T-cell (primary cell): Measurements from ENCODE around the gene JAZF1. TPM values are rescaled to one million over a fixed set of nuclear protein-coding genes. Genes with fewer than 3 reads are reported as not detected.

Experiments used
- ATAC-seq, 4 experiments: fragments of 200-7000 bp in 3 of 4; fragments of 150-1000 bp in 1 of 4; cut with Tn5 transposase; replicated peaks in 1 of 4; 1 replicate in 3 of 4; 2 replicates in 1 of 4; pipeline ENCODE4 v1.10.0; 2021; ENCODE audit warnings: moderate library complexity in 3 of 4, mild to moderate bottlenecking in 2 of 4, moderate number of reproducible peaks in 1 of 4
- CTCF ChIA-PET, 2 donors: fragments of 300-600 bp; sonication (Branson Sonifier 250); formaldehyde crosslinking; loops; one replicate each; lab custom pipeline; 2022; ENCODE audit warnings: antibody characterized with exemption in 2 of 2; lab: Charles Lee
- POLR2A ChIA-PET, 2 donors: fragments of 300-600 bp; sonication (Branson Sonifier 250); formaldehyde crosslinking; loops; one replicate each; lab custom pipeline; 2022; ENCODE audit warnings: antibody characterized with exemption in 2 of 2; lab: Charles Lee
- DNase-seq, 35 experiments: peaks; one replicate each; pipeline versions ENCODE4 v3.0.0 to v3.0.0-alpha.2; 2013 to 2023
- H3K27ac ChIP-seq: one replicate; pipeline ENCODE4 v1.5.1; 2013; ENCODE audit warnings: low read length
- H3K27me3 ChIP-seq, 2 experiments: replicated peaks in 1 of 2; 1 replicate in 1 of 2; 2 replicates in 1 of 2; pipeline versions ENCODE4 v1.6.1 to v1.7.0; 2013; ENCODE audit warnings: low read length in 1 of 2, mixed read lengths in 1 of 2; ENCODE audit not compliant: control insufficient read depth in 2 of 2, insufficient read depth in 2 of 2; ENCODE audit errors: extremely low read depth in 1 of 2
- H3K36me3 ChIP-seq, 2 donors: 1 replicate in 1 of 2; 2 replicates in 1 of 2; pipeline versions ENCODE4 v1.6.1 to v1.7.0; 2013; ENCODE audit warnings: low read length in 1 of 2; ENCODE audit not compliant: control insufficient read depth in 2 of 2, insufficient read depth in 1 of 2; ENCODE audit errors: extremely low read depth in 1 of 2
- H3K4me1 ChIP-seq, 2 experiments: 1 replicate in 1 of 2; 2 replicates in 1 of 2; pipeline versions ENCODE4 v1.6.1 to v1.7.0; 2013; ENCODE audit warnings: low read length in 2 of 2, mixed read lengths in 1 of 2; ENCODE audit not compliant: insufficient read depth in 2 of 2, control insufficient read depth in 1 of 2; ENCODE audit errors: extremely low read depth in 1 of 2
- H3K4me3 ChIP-seq, 2 donors: 1 replicate in 1 of 2; 2 replicates in 1 of 2; pipeline versions ENCODE4 v1.5.1 to v1.7.0; 2013; ENCODE audit warnings: mild to moderate bottlenecking in 2 of 2, low read length in 1 of 2, moderate library complexity in 1 of 2; ENCODE audit not compliant: control insufficient read depth in 1 of 2; ENCODE audit errors: extremely low read depth in 1 of 2
- H3K9me3 ChIP-seq: 2 replicates; pipeline ENCODE4 v1.7.0; 2013
- H3K27ac Mint-ChIP-seq, 2 donors: one replicate each; pipeline ENCODE4 v1.8.0; 2020 to 2021; ENCODE audit warnings: mild to moderate bottlenecking in 2 of 2, mixed read lengths in 2 of 2
- H3K27me3 Mint-ChIP-seq, 2 donors: one replicate each; pipeline ENCODE4 v1.8.0; 2021 to 2022; ENCODE audit warnings: mixed read lengths in 2 of 2
- H3K36me3 Mint-ChIP-seq: one replicate; pipeline ENCODE4 v1.8.0; 2021; ENCODE audit warnings: mixed read lengths
- H3K4me1 Mint-ChIP-seq, 3 donors: one replicate each; pipeline ENCODE4 v1.8.0; 2020 to 2022; ENCODE audit warnings: mixed read lengths in 3 of 3, mild to moderate bottlenecking in 1 of 3
- H3K4me3 Mint-ChIP-seq, 3 donors: one replicate each; pipeline ENCODE4 v1.8.0; 2020 to 2022; ENCODE audit warnings: mild to moderate bottlenecking in 3 of 3, mixed read lengths in 3 of 3, moderate library complexity in 3 of 3
- H3K9me3 Mint-ChIP-seq, 3 donors: one replicate each; pipeline ENCODE4 v1.8.0; 2020 to 2022; ENCODE audit warnings: mixed read lengths in 3 of 3
- WGBS: methylation state at CpG from one replicate; pipeline ENCODE4 v1.1.5; 2013; ENCODE audit warnings: missing lambda C conversion rate; ENCODE audit not compliant: insufficient coverage; 5-methylcytosine and 5-hydroxymethylcytosine counted together
- total RNA-seq, 35 experiments: library from RNA in 6 of 35; stranded (reverse) in 6 of 35; fragments of 120-200 nt in 1 of 35; gene quantifications; one replicate each; pipeline versions ENCODE4 v1.2.1 to v1.2.4 and lab custom pipeline; 2013 to 2026

The JAZF1 gene
- total RNA-seq, 5 donors from 2014 or later (not counting 1 experiment from before 2014, with no cell fraction given): 9.6 to 22.1 (median 15.9) TPM

DNA sequence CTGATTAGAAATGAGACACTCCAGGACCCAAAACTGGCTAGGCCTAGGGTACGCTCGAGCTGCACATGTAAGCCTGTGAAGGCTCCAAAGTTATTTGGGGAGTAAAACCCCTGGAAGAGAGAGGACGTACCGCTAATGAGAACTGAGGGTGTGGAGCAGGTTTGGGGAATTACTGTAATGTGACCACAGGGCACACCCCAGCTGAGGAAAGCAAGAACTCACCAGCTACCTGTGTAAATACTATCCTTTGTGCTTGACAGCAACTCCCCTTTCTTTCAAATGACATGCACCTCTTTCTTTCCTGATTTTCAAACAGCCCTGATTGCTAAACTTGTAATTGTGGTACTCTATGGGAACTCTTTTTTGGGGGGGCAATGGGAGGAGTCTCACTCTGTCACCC lies 147.2 kb downstream of the JAZF1 start:
- DNase-seq (no peak), ATAC-seq (no peak)
- Histone ChIP-seq H3K36me3 (no peaks in the 10 kb centered on the region), H3K9me3 (no peaks in the 10 kb centered on the region), H3K4me1 (peaks cover 0 to 5% of the 10 kb centered on the region in 2 experiments), H3K27ac (no peak overlapping the region), H3K4me3 (no peak overlapping the region), H3K27me3 (no peaks in the 10 kb centered on the region)
- CTCF ChIA-PET: interaction anchor here in 1 of 2 donors (0.7 kb wide), 1 partner anchor 743 kb away, joined by 3 read pairs; no protein-coding TSS in a partner anchor
- H3K4me1 Mint-ChIP-seq: peaks cover 0 to 29% (median 13%) of the 10 kb centered on the region in 3 donors
- H3K4me3 Mint-ChIP-seq: no peak overlapping the region
- no peaks in the 10 kb centered on the region for H3K9me3 Mint-ChIP-seq
- no peak overlapping the region for H3K27ac Mint-ChIP-seq
- WGBS: 100% methylated on average over 2 of the region's 4 CpGs
- peaks cover 5% of the 10 kb centered on the region for H3K36me3 Mint-ChIP-seq
- H3K27me3 Mint-ChIP-seq: peaks cover 0 to 3% of the 10 kb centered on the region in 2 donors
- POLR2A ChIA-PET: no interaction called here

DNA sequence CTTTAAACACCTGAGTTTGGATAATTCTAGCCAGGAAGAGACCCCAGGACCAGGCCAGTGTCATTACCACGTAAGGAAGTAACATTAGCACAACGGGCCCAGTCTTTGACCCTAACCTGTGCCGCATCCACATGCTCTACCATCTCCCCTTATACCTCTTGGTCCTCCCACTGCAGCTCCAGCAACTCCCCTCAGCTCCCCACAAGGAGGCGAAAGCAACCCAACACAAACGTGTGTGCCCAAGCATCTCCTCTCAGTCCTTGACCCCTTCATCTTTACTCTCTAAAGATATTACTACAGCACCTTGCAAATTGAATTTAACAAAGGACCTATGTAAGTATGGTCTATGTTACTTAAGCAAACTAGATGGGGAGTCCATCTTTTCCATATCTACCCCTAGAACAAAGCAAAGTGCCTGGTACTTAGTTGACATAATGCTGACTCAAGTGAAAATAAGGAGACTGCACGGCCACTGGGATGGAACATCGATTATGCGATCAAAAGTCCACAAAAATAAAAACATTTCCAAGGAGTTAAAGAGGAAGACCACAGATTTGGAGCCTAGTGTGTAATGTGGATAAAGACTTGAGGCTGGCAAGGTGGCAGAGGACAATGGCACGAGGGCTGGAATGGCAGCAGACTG lies 147.7 kb downstream of the JAZF1 start:
- Mint-ChIP-seq H3K4me1 (peaks cover 0 to 26% (median 11%) of the 10 kb centered on the region in 3 donors), H3K9me3 (no peaks in the 10 kb centered on the region), H3K4me3 (no peak overlapping the region), H3K27ac (no peak overlapping the region), H3K36me3 (peaks cover 5% of the 10 kb centered on the region), H3K27me3 (peaks cover 0 to 3% of the 10 kb centered on the region in 2 donors)
- peaks cover 0 to 5% of the 10 kb centered on the region in 2 experiments for H3K4me1 ChIP-seq
- no peak overlapping the region for H3K4me3 ChIP-seq
- H3K9me3 ChIP-seq: no peaks in the 10 kb centered on the region
- DNase-seq (no peak), ATAC-seq (no peak)
- WGBS: 98% methylated on average over 4 of the region's 9 CpGs
- no peaks in the 10 kb centered on the region for H3K27me3 ChIP-seq
- CTCF ChIA-PET: interaction anchor here in 1 of 2 donors (0.6 to 0.7 kb wide), 2 partner anchors 321 to 744 kb away, joined by 3 to 4 read pairs; no protein-coding TSS in a partner anchor
- no peak overlapping the region for H3K27ac ChIP-seq
- POLR2A ChIA-PET: no interaction called here
- H3K36me3 ChIP-seq: no peaks in the 10 kb centered on the region

DNA sequence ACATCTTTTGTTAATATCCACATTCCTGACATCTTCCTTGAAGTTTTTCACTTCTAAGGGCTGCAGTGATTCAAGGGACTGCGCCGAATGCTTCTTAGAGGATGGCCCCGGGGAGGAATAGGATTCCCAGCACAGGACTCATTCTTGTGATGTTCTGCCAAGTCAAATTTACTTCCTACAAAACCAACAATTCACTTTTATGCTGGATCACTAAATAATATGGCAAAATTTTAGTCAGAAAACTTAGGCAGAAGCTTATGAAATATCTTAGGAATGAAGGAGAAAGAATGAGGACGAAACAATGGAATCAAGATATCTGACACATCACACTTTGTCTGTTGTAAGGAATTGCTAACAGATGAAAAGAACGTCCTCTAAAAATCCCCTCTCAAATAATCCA lies 151.5 kb downstream of the JAZF1 start:
- Mint-ChIP-seq H3K9me3 (no peaks in the 10 kb centered on the region), H3K27ac (no peak overlapping the region), H3K4me3 (no peak overlapping the region), H3K36me3 (peaks cover 5% of the 10 kb centered on the region), H3K4me1 (peaks cover 8 to 36% (median 8%) of the 10 kb centered on the region in 3 donors), H3K27me3 (peaks cover 0 to 3% of the 10 kb centered on the region in 2 donors)
- WGBS: no CpG with 5 or more reads among the region's 5 CpGs
- POLR2A ChIA-PET: no interaction called here
- no peak overlapping the region for H3K27ac ChIP-seq
- CTCF ChIA-PET: no interaction called here
- ATAC-seq (no peak), DNase-seq (no peak)
- H3K9me3 ChIP-seq: no peaks in the 10 kb centered on the region
- peaks cover 0 to 3% of the 10 kb centered on the region in 2 experiments for H3K27me3 ChIP-seq
- no peaks in the 10 kb centered on the region for H3K36me3 ChIP-seq
- peaks cover 2 to 5% of the 10 kb centered on the region in 2 experiments for H3K4me1 ChIP-seq
- H3K4me3 ChIP-seq: no peak overlapping the region

DNA sequence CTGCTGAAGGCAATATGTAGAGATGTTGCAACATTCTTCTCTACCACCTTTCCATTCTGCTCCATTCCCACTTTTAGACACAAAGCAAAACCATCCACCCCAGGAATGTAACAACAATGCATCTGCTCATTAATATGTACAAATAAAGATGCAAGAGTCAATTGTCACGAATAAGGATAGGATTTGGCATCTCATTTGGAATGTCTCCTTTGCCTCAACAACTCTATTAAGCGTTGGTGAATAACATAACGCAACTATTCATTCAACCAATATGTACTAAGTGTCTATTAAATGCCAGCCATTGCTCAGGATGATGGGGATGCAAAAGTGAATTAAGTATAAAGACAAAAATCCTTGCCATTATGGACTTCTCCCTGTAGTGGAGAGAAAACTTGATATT lies 152.1 kb downstream of the JAZF1 start:
- Mint-ChIP-seq H3K36me3 (peaks cover 5% of the 10 kb centered on the region), H3K4me3 (no peak overlapping the region), H3K4me1 (peaks cover 8 to 33% (median 8%) of the 10 kb centered on the region in 3 donors), H3K27ac (no peak overlapping the region), H3K9me3 (no peaks in the 10 kb centered on the region), H3K27me3 (peaks cover 0 to 3% of the 10 kb centered on the region in 2 donors)
- peaks cover 2% of the 10 kb centered on the region in 2 experiments for H3K4me1 ChIP-seq
- ChIA-PET CTCF (no interaction called here), POLR2A (no interaction called here)
- no CpG with 5 or more reads among the region's 3 CpGs for WGBS
- no peaks in the 10 kb centered on the region for H3K36me3 ChIP-seq
- peaks cover 0 to 3% of the 10 kb centered on the region in 2 experiments for H3K27me3 ChIP-seq
- no peaks in the 10 kb centered on the region for H3K9me3 ChIP-seq
- no peak overlapping the region for H3K4me3 ChIP-seq
- H3K27ac ChIP-seq: no peak overlapping the region
- DNase-seq (no peak), ATAC-seq (no peak)

DNA sequence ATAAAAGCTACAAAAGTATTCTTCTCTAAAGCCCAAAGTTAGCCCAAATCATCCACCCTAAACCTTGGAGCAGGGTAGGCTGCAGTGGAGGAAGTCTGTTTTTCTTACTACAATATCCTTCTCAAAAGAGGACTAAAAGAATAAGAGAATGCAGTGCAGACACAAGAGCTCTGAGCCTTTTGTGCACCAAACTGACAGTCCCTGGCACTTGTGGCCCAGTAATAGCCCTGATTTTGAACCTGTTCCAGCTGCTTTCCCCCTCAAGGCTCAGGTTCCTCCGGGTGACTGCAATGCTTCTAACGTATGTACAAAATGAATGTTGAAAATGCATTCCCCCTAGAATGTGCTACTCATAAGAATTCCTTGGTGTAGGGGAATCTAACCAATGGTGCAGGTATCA lies 154.4 kb downstream of the JAZF1 start:
- peaks cover 7% of the 10 kb centered on the region for H3K36me3 Mint-ChIP-seq
- H3K9me3 Mint-ChIP-seq: no peaks in the 10 kb centered on the region
- Histone ChIP-seq H3K4me3 (no peak overlapping the region), H3K9me3 (no peaks in the 10 kb centered on the region), H3K27ac (no peak overlapping the region), H3K36me3 (no peaks in the 10 kb centered on the region), H3K4me1 (peaks cover 0 to 2% of the 10 kb centered on the region in 2 experiments), H3K27me3 (peaks cover 0 to 3% of the 10 kb centered on the region in 2 experiments)
- no peak overlapping the region for H3K4me3 Mint-ChIP-seq
- ATAC-seq (no peak), DNase-seq (no peak)
- no CpG with 5 or more reads among the region's 2 CpGs for WGBS
- peaks cover 0 to 3% of the 10 kb centered on the region in 2 donors for H3K27me3 Mint-ChIP-seq
- no peak overlapping the region for H3K27ac Mint-ChIP-seq
- ChIA-PET CTCF (no interaction called here), POLR2A (interaction anchor here (0.5 to 0.6 kb wide), 2 partner anchors 63 to 182 kb away, joined by 3 to 12 read pairs; no protein-coding TSS in a partner anchor)
- H3K4me1 Mint-ChIP-seq: peaks cover 8 to 28% (median 8%) of the 10 kb centered on the region in 3 donors

DNA sequence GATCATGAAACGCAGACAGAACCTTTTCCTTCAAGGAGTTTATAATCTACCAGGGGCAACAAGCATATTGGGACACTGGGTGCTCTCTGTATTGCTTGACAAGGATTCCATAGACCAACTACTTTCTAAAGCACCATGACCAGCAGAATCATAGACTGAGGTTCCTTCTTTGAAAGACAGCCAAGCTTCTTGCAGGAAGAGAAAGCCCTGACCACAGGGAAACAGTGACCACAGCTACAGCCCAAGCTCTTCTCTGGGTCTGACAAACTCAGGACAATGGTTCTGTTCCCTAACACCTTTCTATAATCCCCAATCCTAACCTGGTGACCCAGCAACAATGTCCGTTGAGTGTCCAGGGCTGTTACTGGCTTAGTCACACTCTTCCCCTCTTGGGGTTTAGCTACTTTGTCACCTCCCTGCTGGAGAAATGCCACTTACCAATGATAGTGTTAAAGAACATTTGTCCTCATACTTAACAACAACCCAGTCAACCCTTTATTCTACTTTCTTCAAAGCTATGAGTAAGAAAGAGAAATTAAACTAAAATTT lies 155.7 kb downstream of the JAZF1 start:
- Histone ChIP-seq H3K9me3 (no peaks in the 10 kb centered on the region), H3K27ac (no peak overlapping the region), H3K4me3 (no peak overlapping the region), H3K36me3 (no peaks in the 10 kb centered on the region), H3K27me3 (peaks cover 0 to 3% of the 10 kb centered on the region in 2 experiments), H3K4me1 (peaks cover 2 to 5% of the 10 kb centered on the region in 2 experiments)
- WGBS: 100% methylated on average over 2 of the region's 2 CpGs
- POLR2A ChIA-PET: no interaction called here
- Mint-ChIP-seq H3K4me3 (no peak overlapping the region), H3K4me1 (peaks cover 13 to 35% (median 14%) of the 10 kb centered on the region in 3 donors), H3K27me3 (peaks cover 0 to 3% of the 10 kb centered on the region in 2 donors), H3K36me3 (peaks cover 6% of the 10 kb centered on the region), H3K9me3 (no peaks in the 10 kb centered on the region), H3K27ac (no peak overlapping the region)
- ATAC-seq (no peak), DNase-seq (no peak)
- CTCF ChIA-PET: interaction anchor here (0.6 to 1.4 kb wide), 2 partner anchors 829 to 832 kb away, joined by 3 read pairs; no protein-coding TSS in a partner anchor
